ENCODE measurements around the gene RELA. TPM values are rescaled to one million over a fixed set of nuclear protein-coding genes. Genes with fewer than 3 reads are reported as not detected.

The RELA gene
- total RNA-seq, 4 donors from 2014 or later, result 61.9 to 73.5 (median 67.5) TPM

- WGBS, 2 donors, result 47 to 49% methylated on average over 9 to 12 of the region's 12 CpGs
- intact Hi-C loops (cut with DNase I; ENCODE audit: low total_unique reads), result no loop called here
- DNase-seq (ENCODE audit: low spot score in 2 of 2), result peak in 1 of 2 donors; percentile 88
- TF ChIP-seq POLR2A (IDR thresholded peaks at IDR 0.05) (no peak), CTCF (IDR thresholded peaks at IDR 0.05) (no peak)
- no peak overlapping the region for H3K4me3 ChIP-seq (ENCODE audit: low read depth, poor library complexity, severe bottlenecking)
Measured at GRCh38 chr11:65653229-65654225, 9.2 kb downstream of the RELA start.

GRCh38 chr11:65652511-65653228 lies 10.0 kb downstream of the RELA start:
- H3K4me3 ChIP-seq (ENCODE audit: low read depth, poor library complexity, severe bottlenecking), result no peak overlapping the region
- DNase-seq (ENCODE audit: low spot score in 2 of 2), result peak; percentile 90 to 99
- WGBS, 2 donors, result 0 to 1% methylated on average over 6 to 34 of the region's 68 CpGs
- TF ChIP-seq CTCF (IDR thresholded peaks at IDR 0.05) (no peak), POLR2A (IDR thresholded peaks at IDR 0.05) (no peak)
- intact Hi-C loops (cut with DNase I; ENCODE audit: low total_unique reads), result no loop called here

GRCh38 chr11:65651589-65652510 lies 10.9 kb downstream of the RELA start:
- DNase-seq (ENCODE audit: low spot score in 2 of 2), result no peak

GRCh38 chr11:65651339-65651588 lies 11.5 kb downstream of the RELA start:
- TF ChIP-seq POLR2A (IDR thresholded peaks at IDR 0.05), result no peak
- TF ChIP-seq CTCF (IDR thresholded peaks at IDR 0.05), result no peak
- 91 to 97% methylated on average over 3 of the region's 3 CpGs for WGBS, 2 donors
- no peak for DNase-seq (ENCODE audit: low spot score in 2 of 2)
- intact Hi-C loops (cut with DNase I; ENCODE audit: low total_unique reads), result no loop called here
- H3K4me3 ChIP-seq (ENCODE audit: low read depth, poor library complexity, severe bottlenecking), result no peak overlapping the region

More at GRCh38 chr11:65651589-65652510, 10.9 kb downstream of the RELA start:
- WGBS, 2 donors, result 17 to 23% methylated on average over 22 to 28 of the region's 28 CpGs
- no peak overlapping the region for H3K4me3 ChIP-seq (ENCODE audit: low read depth, poor library complexity, severe bottlenecking)
- no peak for TF ChIP-seq POLR2A (IDR thresholded peaks at IDR 0.05)
- TF ChIP-seq CTCF (IDR thresholded peaks at IDR 0.05), result no peak
- intact Hi-C loops (cut with DNase I; ENCODE audit: low total_unique reads), result no loop called here

- intact Hi-C loops (cut with DNase I; ENCODE audit: low total_unique reads), result no loop called here
- WGBS, 2 donors, result 48 to 67% methylated on average over 16 to 20 of the region's 20 CpGs
- TF ChIP-seq POLR2A (IDR thresholded peaks at IDR 0.05) (no peak), CTCF (IDR thresholded peaks at IDR 0.05) (no peak)
- DNase-seq (ENCODE audit: low spot score in 2 of 2), result no peak
- no peak overlapping the region for H3K4me3 ChIP-seq (ENCODE audit: low read depth, poor library complexity, severe bottlenecking)
Measured at GRCh38 chr11:65650547-65651338, 12.0 kb downstream of the RELA start.

All from lower leg skin (tissue), 4 donors.